GM19035 (cell line): ENCODE data around the gene PCSK1.
"Not testable (repeated sequence)": the region's sequence is repeated elsewhere in the genome, so short reads cannot be mapped to it uniquely, and the experiment has no call there.

Source experiments
- ATAC-seq: cut with Tn5 transposase; IDR thresholded peaks from one replicate; pipeline ENCODE4 v1.9.1; 2021; ENCODE audit not compliant: unreplicated experiment

The PCSK1 gene

GRCh38 chr5:96374653-96375052 lies 58.4 kb downstream of the PCSK1 start:
- ATAC-seq: no peak

GRCh38 chr5:96373381-96373733 lies 59.7 kb downstream of the PCSK1 start:
- no peak for ATAC-seq

- no peak for ATAC-seq
Observed at GRCh38 chr5:96372726-96373380, 60.2 kb downstream of the PCSK1 start.

- no peak for ATAC-seq
Observed at GRCh38 chr5:96370976-96371375, 62.1 kb downstream of the PCSK1 start.

- ATAC-seq: not testable (repeated sequence)
Observed at GRCh38 chr5:96367337-96367736, 65.7 kb downstream of the PCSK1 start.

- ATAC-seq: no peak
Observed at GRCh38 chr5:96354237-96354636, 78.8 kb downstream of the PCSK1 start.

GRCh38 chr5:96353220-96353619 lies 79.8 kb downstream of the PCSK1 start:
- no peak for ATAC-seq

- ATAC-seq: no peak
Observed at GRCh38 chr5:96350678-96351077, 82.4 kb downstream of the PCSK1 start.

DNA sequence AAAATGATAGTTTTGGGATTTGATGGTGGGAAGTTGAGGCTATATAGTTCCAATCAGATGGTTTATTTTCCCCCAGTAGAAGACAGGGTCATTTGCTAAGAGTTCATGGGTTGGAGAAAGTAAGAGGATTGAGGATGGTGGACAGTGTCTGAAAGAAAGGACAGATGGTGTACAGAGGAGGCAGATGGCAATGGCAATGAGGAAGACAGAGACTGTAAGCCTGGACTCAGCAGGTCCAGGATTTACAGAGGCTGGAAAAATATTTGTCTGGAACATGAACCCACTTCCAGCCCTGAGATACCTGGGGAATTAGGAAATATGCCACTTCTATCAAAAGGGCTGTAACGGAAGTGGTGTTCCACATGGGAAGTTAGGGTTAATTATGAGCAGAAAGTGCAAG lies 84.5 kb downstream of the PCSK1 start:
- ATAC-seq: no peak

DNA sequence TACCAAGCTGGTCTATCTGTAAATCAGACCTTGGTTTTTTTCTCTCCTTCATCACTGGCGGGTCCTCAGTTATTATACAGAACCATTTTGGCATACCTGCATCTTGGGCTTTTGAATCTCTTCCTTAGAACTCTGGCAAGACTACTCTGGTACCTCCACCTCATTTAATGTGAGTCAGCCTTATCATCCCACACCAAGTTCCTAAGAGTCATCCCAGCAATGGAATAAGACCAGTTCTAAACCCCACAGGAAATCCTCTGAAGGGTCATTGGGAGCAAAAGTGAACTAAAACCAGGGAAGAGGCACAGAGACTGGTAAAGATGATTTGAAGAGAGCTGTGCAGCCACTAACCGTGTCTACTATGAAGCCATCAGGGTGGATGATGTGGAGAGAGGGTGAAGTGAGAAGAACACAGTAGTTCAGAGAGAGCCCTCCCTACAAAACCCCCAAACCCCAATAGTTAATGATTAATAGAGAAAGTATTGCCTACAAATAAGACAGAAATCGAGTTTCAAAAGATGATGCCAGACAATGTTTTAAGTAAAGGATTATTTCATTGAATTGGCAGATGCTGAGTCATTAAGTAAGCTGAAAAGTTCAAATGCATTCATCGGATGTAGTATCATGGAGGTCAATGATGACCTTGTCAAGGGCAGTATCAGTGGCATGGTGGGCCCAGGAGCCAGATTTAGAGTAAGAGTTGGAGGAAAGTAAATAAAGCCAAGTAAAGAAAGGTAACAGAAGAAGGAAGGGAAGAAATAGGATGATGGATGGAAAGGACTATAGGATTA lies 85.4 kb downstream of the PCSK1 start:
- ATAC-seq: no peak

DNA sequence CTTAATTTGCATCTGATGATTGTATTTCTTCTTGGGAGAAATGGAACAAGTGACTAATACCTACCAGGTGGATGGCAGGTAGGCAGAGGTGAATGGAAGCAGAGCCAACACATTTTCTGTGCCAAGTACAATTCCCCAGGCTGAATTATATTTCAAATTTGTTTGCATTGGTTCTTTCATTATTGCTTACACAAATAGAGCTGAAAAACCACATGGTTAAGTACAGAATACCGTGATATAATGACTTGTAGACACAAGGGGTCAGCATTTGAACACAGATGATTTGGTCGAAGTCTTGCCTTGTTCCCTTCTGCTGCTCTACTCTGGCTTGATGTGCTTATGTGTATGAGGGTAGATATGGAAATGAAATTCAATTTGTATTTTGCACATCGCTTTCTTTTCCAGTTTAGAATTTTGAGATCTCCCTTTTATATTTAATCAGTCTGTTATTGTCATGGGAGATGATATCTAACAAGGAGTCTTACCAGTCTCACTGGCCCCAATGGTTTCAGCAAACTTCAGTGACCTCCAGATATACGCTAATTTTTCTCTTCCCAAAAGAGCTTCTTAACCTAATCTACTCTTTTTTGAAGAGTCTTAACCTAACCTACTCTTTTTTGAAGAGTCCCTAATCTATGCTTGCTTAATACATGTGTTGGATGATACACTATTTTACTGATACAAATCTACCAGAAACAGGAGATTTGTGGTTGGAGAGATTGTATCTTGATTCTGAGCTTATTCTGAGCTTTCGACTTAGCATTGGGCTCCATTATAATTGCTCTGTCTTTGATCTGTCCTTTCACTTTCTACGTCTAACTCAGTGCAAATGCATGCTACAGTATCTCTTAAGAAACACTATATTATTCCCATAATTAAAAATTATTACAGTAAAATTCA lies 88.1 kb downstream of the PCSK1 start:
- ATAC-seq: peak; percentile 97

- ATAC-seq: no peak
Observed at GRCh38 chr5:96343094-96343493, 90.0 kb downstream of the PCSK1 start.

- ATAC-seq: no peak
Observed at GRCh38 chr5:96342581-96342980, 90.5 kb downstream of the PCSK1 start.
